ENCODE results near the gene FARS2. TPM values are rescaled to one million over a fixed set of nuclear protein-coding genes. Genes with fewer than 3 reads are reported as not detected.

Gene FARS2
- total RNA-seq, 1 experiment from 2014 or later: 13.8 TPM

DNA sequence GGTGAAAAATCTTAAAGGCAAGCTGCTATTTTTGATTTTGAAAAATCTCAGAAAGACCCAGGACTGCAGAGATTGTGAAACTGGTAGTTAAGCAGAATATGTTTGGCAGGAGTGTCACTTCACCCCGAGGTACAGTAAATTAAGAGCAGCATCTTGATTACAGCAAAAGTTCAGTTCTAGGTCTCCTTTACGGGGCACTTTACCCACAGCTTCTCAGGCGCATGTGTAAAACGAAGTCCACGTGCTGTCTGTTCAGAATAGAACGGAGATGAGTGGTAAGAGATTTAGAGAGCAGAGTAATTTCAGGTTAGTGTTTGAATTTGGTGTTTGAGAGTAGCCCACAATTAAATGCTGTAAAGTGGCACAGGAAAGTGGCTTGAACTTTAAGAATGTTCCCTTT, 84.0 kb downstream of the FARS2 start:
- TF ChIP-seq ZFX (IDR thresholded peaks at IDR 0.05): no peak
- ChIA-PET RAD21 (ENCODE audit: low non-redundant PET in 1 of 2, low total read pairs in 2 of 2, uncharacterized antibody in 2 of 2, unreplicated experiment in 2 of 2) (no interaction called here), CTCF (no interaction called here), POLR2A (no interaction called here)
- H3K79me2 ChIP-seq (ENCODE audit: insufficient read depth, low read length): peaks cover 5% of the 10 kb centered on the region; the same call in 1 of the 2 replicates
- no peaks in the 10 kb centered on the region for H4K20me1 ChIP-seq (ENCODE audit: insufficient read depth)
- H3K9ac ChIP-seq (ENCODE audit: low read length): no peak overlapping the region
- no peak overlapping the region for H2AFZ ChIP-seq (ENCODE audit: low read depth, low read length, poor library complexity, severe bottlenecking)
- H3K4me2 ChIP-seq (ENCODE audit: low read length): no peak overlapping the region
- no peaks in the 10 kb centered on the region for H3K4me1 ChIP-seq (ENCODE audit: control insufficient read depth in 1 of 2, insufficient read depth in 2 of 2, low read length in 2 of 2)
- no peak for DNase-seq (ENCODE audit: low read depth, low spot score)
- H3K27me3 ChIP-seq (ENCODE audit: insufficient read depth, low read length): no peaks in the 10 kb centered on the region
- no peak overlapping the region for H3K4me3 ChIP-seq (replicated peaks in 1 of 2; ENCODE audit: low read depth in 1 of 2, low read length in 2 of 2)
- H3K36me3 ChIP-seq (ENCODE audit: control insufficient read depth in 1 of 2, insufficient read depth in 2 of 2, low read length in 2 of 2): no peaks in the 10 kb centered on the region
- no peaks in the 10 kb centered on the region for H3K9me3 ChIP-seq (ENCODE audit: control insufficient read depth in 1 of 2, insufficient read depth in 1 of 2, low read depth in 1 of 2, low read length in 2 of 2)
- no peaks in the 10 kb centered on the region for H3K9me2 ChIP-seq (ENCODE audit: insufficient read depth)
- no peak overlapping the region for H3K27ac ChIP-seq (ENCODE audit: low read depth, low read length)
- no peak for ATAC-seq
- BruUV-seq (replicated peaks): no TSS peak
- intact Hi-C loops (cut with micrococcal nuclease): no loop called here

DNA sequence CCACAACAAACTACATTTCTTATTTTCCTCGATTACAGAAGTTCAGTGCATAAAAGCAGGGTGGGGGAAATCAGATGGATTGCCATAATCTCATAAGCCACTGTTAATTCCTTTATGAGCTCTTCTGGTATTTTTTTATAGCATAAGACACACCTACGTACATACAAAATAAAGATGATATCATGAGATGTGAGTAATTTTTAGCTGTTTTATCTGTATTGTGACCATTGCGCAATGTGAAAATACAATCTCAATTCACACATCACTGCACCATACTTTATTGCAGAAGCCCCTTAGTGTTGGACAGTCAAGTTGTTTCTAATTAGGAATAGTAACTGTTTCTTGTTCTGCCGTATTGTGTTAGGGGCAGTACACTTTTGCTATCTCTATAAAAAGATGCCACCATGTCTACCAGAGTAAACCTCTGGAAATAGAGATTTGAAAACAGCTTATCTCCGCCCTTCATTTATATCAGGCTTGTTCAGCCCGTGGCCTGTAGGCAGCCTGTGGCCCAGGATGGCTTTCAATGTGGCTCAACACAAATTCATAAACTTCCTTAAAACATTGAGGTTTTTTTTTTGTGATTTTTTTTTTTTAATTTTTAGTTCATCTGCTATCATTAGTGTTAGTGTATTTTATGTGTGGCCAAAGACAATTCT, 90.4 kb downstream of the FARS2 start:
- ATAC-seq: no peak
- Histone ChIP-seq H3K4me1 (ENCODE audit: control insufficient read depth in 1 of 2, insufficient read depth in 2 of 2, low read length in 2 of 2) (no peaks in the 10 kb centered on the region), H3K79me2 (ENCODE audit: insufficient read depth, low read length) (no peaks in the 10 kb centered on the region), H3K9me3 (ENCODE audit: control insufficient read depth in 1 of 2, insufficient read depth in 1 of 2, low read depth in 1 of 2, low read length in 2 of 2) (no peaks in the 10 kb centered on the region), H3K27ac (ENCODE audit: low read depth, low read length) (no peak overlapping the region), H3K4me3 (replicated peaks in 1 of 2; ENCODE audit: low read depth in 1 of 2, low read length in 2 of 2) (no peak overlapping the region), H2AFZ (ENCODE audit: low read depth, low read length, poor library complexity, severe bottlenecking) (no peak overlapping the region), H3K36me3 (ENCODE audit: control insufficient read depth in 1 of 2, insufficient read depth in 2 of 2, low read length in 2 of 2) (no peaks in the 10 kb centered on the region), H3K4me2 (ENCODE audit: low read length) (no peak overlapping the region), H3K9ac (ENCODE audit: low read length) (no peak overlapping the region), H3K9me2 (ENCODE audit: insufficient read depth) (no peaks in the 10 kb centered on the region), H4K20me1 (ENCODE audit: insufficient read depth) (no peaks in the 10 kb centered on the region), H3K27me3 (ENCODE audit: insufficient read depth, low read length) (no peaks in the 10 kb centered on the region)
- POLR2A ChIA-PET: no interaction called here
- no TSS peak for BruUV-seq (replicated peaks)
- DNase-seq (ENCODE audit: low read depth, low spot score): no peak
- TF ChIP-seq, protein P1, sequence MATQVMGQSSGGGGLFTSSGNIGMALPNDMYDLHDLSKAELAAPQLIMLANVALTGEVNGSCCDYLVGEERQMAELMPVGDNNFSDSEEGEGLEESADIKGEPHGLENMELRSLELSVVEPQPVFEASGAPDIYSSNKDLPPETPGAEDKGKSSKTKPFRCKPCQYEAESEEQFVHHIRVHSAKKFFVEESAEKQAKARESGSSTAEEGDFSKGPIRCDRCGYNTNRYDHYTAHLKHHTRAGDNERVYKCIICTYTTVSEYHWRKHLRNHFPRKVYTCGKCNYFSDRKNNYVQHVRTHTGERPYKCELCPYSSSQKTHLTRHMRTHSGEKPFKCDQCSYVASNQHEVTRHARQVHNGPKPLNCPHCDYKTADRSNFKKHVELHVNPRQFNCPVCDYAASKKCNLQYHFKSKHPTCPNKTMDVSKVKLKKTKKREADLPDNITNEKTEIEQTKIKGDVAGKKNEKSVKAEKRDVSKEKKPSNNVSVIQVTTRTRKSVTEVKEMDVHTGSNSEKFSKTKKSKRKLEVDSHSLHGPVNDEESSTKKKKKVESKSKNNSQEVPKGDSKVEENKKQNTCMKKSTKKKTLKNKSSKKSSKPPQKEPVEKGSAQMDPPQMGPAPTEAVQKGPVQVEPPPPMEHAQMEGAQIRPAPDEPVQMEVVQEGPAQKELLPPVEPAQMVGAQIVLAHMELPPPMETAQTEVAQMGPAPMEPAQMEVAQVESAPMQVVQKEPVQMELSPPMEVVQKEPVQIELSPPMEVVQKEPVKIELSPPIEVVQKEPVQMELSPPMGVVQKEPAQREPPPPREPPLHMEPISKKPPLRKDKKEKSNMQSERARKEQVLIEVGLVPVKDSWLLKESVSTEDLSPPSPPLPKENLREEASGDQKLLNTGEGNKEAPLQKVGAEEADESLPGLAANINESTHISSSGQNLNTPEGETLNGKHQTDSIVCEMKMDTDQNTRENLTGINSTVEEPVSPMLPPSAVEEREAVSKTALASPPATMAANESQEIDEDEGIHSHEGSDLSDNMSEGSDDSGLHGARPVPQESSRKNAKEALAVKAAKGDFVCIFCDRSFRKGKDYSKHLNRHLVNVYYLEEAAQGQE (IDR thresholded peaks at IDR 0.05; ENCODE audit: low read depth): no peak
- no peak for TF ChIP-seq ZNF274 (IDR thresholded peaks at IDR 0.05; ENCODE audit: low read depth, low read length)
- no peak for TF ChIP-seq CBX3 (IDR thresholded peaks at IDR 0.05; ENCODE audit: low read depth)
- no peak for TF ChIP-seq CEBPB (IDR thresholded peaks at IDR 0.05; ENCODE audit: low read depth)
- TF ChIP-seq POLR2AphosphoS5 (IDR thresholded peaks at IDR 0.05; ENCODE audit: low read depth, low read length): no peak
- no peak for TF ChIP-seq JUND (IDR thresholded peaks at IDR 0.05)
- no peak for TF ChIP-seq TCF7L2 (IDR thresholded peaks at IDR 0.05; ENCODE audit: borderline replicate concordance, extremely low read depth, insufficient read depth, insufficient read length)
- no peak for TF ChIP-seq FOSL1 (IDR thresholded peaks at IDR 0.05; ENCODE audit: low read depth)
- TF ChIP-seq YY1 (IDR thresholded peaks at IDR 0.05; ENCODE audit: extremely low read depth, insufficient replicate concordance, low read depth, low read length): no peak
- TF ChIP-seq SRF (IDR thresholded peaks at IDR 0.05; ENCODE audit: low read depth): no peak
- TF ChIP-seq, protein P2, sequence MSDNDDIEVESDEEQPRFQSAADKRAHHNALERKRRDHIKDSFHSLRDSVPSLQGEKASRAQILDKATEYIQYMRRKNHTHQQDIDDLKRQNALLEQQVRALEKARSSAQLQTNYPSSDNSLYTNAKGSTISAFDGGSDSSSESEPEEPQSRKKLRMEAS (IDR thresholded peaks at IDR 0.05): no peak
- no peak for TF ChIP-seq EGR1 (IDR thresholded peaks at IDR 0.05; ENCODE audit: low read depth)
- TF ChIP-seq, protein P3, sequence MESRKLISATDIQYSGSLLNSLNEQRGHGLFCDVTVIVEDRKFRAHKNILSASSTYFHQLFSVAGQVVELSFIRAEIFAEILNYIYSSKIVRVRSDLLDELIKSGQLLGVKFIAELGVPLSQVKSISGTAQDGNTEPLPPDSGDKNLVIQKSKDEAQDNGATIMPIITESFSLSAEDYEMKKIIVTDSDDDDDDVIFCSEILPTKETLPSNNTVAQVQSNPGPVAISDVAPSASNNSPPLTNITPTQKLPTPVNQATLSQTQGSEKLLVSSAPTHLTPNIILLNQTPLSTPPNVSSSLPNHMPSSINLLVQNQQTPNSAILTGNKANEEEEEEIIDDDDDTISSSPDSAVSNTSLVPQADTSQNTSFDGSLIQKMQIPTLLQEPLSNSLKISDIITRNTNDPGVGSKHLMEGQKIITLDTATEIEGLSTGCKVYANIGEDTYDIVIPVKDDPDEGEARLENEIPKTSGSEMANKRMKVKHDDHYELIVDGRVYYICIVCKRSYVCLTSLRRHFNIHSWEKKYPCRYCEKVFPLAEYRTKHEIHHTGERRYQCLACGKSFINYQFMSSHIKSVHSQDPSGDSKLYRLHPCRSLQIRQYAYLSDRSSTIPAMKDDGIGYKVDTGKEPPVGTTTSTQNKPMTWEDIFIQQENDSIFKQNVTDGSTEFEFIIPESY (IDR thresholded peaks at IDR 0.05; ENCODE audit: extremely low read depth, insufficient replicate concordance, low read length): no peak
- TF ChIP-seq ELF1 (IDR thresholded peaks at IDR 0.05; ENCODE audit: borderline replicate concordance, low read depth): no peak
- no peak for TF ChIP-seq EZH2 (IDR thresholded peaks at IDR 0.05)
- CTCF ChIA-PET: no interaction called here
- RAD21 ChIA-PET (ENCODE audit: low non-redundant PET in 1 of 2, low total read pairs in 2 of 2, uncharacterized antibody in 2 of 2, unreplicated experiment in 2 of 2): no interaction called here
- intact Hi-C loops (cut with micrococcal nuclease): no loop called here

Measured in HCT116 (cell line).